Smooth muscle cell of the brain vasculature (primary cell): ENCODE data around the gene TBX4.
"Not testable (repeated sequence)": the region's sequence is repeated elsewhere in the genome, so short reads cannot be mapped to it uniquely, and the experiment has no call there.

Experiments used
- DNase-seq: peaks from one replicate; pipeline ENCODE4 v3.0.0-alpha.2; 2012; ENCODE audit warnings: low read depth, low spot score

TBX4 gene

DNA sequence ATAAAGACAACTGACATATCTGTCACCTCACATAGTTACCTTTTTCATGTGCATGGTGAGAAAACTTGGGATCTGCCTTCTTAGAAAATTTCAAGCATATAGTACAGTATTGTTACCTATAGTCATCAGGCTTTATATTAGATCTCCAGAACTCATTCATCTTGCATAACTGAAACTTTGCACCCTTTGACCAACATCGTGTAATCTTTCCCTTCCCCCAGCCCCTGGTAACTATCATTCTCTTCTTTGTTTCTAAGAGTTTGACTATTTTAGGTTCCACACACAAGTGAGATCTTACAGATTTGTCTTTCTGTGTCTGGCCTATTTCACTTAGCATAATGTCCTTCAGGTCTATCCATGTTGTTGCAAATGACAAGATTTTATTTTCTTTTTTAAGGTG, 22.9 kb upstream of the TBX4 start:
- no peak for DNase-seq

DNA sequence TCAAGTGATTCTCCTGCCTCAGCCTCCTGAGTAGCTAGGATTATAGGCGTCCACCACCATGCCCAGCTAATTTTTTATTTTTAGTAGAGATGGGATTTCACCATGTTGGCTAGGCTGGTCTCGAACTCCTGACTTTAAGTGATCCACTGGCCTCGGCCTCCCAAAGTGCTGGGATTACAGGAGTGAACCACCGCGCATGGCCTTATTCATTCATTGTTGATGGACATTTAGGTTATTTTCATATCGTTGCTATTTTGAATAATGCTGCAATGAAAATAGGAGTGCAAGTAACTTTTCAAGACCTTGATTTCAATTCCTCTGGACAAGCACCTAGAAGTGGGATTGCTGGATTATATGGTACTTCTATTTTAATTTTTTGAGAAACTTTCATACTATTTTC, 22.4 kb upstream of the TBX4 start:
- DNase-seq: not testable (repeated sequence)

DNA sequence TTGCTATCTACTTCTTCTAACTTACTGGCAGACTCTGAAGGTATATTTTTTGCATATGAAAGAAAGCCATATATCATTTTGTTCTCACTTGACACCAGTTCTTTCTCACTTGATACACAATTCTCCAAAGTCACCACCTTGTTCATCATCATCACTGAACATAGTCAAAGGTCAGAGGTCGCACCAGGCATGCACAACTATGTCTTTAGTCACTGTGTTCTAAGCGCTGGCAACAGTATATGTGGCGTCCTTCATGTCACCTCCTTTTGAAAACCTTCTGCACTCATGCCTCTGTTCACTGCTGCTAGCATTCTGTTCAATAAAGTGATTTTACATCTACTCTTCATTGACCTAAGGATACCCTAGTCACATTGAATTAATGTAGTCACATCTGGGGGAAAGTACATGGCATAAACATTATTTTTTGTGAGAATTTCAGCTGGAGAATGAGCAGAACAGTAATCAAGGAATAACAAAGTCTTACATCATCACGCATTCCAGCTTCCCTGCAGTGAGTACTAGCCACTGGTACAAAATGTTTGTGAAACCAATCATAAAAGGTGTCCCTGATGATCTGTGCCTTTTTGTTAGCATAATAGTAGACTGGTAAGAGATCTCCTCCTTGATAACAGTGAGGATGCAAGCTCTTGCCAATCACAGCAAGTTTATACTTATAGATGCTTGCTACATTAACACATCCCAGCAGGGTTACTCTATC, 20.5 kb upstream of the TBX4 start:
- no peak for DNase-seq

DNA sequence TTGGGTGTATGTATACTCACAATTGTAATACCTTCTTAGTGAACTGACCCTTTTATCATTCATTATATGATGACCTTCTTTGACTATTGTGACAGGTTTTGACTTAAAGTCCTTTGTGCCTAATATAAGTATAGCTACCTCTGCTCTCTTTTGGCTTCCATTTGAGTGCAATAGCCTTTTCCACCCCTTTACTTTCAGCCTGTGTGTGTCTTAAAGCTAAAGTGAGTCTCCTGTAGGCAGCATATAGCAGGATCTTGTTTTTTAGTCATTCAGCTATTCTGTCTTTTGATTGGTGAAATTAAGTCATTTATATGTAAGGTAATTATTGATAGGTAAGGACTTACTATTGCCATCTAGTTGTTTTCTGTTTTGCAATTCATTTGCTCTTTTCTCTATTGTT, 15.9 kb upstream of the TBX4 start:
- no peak for DNase-seq

DNA sequence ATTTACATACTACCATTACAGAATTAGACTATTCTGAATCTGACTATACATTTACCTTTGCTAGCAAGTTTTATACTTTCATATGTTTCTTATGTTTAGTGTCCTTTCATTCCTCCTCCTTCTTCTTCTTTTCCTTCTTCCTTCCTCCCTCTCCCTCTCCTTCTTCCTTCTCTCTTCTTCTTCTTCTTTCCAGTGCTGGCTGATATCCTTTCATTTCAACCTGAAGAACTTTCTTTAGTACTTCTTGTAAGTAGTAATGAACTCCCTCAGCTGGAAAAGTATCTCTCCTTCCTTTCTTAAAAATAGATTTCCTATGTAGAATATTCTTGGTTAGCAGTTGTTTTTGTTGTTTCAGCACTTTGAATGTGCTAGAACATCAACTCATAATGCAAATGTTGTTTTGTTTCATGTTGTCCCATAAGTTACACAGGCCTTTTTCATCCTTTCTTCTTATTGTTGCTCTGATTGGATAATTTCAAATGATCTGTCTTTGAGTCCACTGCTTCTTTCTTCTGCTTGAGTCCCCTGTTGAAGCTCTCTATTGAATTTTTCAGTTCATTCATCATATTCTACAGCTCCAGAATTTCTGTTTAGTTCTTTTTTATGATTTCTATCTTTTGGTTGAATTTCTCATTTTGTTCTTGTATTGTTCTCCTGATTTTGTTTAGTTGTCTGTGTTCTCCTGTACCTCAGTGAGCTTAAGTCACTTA, 15.1 kb upstream of the TBX4 start:
- DNase-seq: no peak

DNA sequence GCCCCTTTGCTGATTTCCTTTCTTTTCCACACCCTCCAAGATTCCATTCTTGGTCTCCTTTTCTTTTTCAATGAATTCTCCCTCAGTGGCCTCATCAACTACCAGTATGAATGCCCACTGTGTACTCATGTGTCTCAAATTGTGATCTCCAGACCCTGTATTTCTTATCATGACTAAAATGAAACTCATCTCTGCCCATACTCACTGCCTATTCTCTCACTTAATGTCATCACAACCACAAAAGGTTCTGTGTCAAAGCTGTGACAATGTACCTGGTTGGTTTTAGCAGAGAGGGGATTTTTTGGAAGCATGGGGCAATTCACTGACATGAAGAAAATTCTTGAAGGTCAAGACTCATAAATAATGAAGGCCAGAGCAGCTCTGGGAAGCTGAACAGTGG, 11.5 kb upstream of the TBX4 start:
- no peak for DNase-seq

DNA sequence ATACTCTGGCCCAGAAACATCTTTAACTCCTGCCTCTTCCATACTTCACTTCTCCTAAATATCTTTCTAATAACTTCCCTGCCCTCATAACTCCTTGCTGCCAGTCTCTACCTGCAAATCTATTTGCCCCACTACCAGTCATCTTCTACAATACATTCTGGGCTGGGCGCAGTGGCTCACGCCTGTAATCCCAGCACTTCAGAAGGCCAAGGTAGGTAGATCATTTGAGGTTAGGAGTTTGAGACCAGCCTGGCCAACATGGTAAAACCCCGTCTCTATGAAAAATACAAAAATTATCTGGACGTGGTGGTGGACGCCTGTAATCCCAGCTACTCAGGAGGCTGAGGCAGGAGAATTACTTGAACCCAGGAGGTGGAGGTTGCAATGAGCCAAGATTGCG, 10.7 kb upstream of the TBX4 start:
- not testable (repeated sequence) for DNase-seq

DNA sequence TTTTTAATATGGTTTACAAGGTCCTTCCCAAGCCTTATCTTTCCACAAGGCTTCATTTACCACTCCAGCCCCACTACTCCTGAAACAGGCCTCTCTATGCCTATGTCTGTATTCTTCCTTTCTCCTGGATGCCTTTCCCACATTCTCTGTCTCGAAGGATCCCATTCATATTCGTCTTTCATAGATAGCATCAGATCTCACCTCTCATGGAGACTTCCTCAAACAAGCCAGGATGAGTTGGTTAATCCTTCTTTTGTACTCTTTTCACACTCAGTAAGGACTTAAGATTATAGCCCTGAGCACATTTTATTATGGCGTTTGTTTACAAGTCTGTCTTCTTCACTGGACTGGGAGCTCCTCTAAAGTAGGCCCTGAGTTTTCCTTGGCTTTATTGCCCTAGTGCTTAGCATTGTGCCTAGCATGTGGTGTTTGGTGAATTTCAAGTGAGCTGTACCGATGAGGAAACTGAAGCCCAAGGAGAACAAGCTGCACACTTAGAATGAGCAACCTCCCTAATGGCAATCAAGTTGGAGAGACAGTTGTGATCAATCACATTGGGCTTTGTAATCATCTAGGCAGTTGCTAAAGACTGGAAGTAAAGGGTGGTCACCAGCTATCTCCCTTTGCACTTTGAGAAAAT, 10.0 kb upstream of the TBX4 start:
- no peak for DNase-seq

DNA sequence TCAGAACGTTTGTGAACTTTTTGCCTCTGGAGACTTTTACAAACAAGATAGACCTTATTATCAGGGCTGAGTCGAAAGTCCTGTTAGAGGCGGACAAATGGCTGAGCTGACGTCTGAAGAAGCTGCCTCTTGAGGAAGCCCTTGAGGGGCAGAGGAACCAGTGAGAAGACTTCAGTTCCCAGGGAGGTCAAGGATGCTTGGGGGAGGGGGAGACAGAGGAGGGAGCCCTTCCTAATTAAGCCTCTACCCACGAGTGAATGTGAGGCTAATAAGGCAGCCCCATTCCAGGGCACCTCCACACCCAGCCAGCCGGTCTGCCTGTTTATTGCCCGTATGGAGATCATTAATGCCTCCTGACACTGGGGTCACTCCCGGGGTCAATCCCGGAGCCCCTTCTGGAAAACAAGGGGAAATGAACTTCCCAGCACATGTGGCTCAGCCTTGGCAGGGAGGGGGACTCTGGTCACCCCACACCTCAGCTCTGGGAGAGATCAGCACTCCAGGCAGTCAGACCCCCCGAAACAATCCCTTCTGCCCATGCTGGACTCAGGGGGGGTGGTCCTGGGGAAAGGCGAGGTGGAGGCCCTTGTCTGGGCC, 9.2 kb upstream of the TBX4 start:
- DNase-seq: no peak

DNA sequence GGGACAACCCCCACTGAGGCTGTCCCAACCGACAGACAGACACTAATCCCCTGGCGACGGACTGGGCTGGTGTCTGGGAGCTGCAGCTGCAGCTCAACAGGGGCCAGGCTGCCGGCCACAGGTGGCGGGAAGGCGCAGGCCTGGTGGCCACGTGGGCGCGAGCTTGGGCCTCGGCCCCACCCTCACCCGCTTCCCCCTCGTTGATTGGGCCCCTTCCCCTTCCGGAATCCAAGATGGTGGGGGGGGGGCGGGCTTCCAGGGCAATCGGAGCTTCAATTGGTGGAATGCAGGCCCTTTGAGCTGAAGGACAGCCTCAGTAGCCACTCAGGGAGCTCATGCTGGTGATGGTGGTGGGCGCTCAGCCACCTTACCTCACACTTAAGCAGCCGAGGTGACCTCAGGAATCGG, 8.7 kb upstream of the TBX4 start:
- DNase-seq: no peak

DNA sequence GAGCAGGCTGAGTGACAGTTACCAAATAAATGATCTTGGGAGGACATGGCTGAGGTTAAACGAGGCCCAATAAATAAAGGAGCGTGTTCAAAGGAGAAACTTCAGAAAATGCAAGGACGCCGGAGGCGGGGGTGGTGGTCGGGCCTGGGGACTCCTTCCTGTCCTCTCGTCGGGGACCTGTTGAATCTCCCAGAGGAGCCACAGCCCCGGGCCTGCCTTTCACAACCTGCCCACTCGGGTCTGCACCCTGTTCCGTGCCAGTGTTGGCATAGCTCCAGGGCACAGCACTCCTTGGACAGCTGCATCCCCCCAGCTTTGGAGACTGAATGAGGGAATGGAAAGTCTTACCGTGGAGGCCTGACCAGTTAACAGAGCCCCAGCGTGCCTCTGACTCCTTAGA, 8.1 kb upstream of the TBX4 start:
- DNase-seq: no peak

DNA sequence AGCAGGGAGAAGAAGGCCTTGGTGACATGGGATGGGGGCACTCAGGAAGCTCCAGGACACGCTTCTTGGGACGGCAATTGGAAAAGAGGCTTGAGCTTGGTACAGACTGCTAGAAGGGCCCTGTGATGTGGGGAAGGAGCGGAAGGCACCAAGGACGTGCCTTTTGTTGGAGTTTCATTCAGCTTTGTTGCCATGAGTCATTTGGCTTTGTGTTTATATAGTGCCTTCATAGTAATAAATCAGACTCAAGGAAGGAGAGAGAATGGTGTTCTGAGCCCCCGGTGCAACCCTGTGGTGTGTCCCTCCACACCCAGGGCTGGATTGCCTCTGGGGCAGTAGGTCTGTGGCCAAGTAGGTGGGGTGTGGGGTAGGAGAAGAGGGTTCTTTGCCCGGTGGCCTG, 7.4 kb upstream of the TBX4 start:
- DNase-seq: no peak

DNA sequence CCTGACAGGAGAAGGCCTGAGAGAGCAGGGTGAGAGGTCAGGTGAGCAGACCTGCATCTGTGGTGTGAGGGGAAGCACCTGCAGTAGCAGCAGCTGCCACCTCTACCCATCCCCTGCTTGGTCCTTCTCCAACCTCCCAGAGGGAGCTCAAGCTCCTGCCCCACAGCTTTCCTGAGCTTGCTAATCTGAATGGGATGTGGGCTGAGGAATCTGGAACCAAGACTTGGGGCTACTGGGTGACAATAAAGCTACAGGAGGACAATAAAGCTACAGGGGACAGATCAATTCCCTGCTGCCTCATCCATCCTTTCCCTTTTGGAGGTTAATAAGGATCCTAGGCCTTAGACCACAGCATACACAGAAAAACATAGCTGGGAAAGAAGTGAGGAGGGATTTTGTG, 4.9 kb upstream of the TBX4 start:
- no peak for DNase-seq

DNA sequence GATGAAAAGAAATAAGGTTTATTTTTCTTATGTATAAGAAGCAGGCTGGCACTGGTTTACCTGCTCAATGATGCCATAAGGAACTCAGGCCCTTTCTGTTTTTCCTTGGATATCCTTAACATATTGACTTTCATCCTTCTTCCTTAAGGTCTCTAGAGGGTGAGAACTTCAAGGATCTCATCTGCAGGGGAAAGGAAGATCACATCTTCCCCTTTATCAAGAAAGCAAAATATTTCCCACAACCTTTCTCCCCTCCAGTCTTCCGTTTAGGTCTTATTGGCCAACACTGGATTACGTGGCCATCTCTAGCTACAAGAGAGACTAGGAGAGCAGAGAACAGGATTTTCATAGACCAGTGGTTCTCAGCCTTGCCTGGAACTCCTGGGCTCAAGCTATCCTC, 4.2 kb upstream of the TBX4 start:
- DNase-seq: no peak

DNA sequence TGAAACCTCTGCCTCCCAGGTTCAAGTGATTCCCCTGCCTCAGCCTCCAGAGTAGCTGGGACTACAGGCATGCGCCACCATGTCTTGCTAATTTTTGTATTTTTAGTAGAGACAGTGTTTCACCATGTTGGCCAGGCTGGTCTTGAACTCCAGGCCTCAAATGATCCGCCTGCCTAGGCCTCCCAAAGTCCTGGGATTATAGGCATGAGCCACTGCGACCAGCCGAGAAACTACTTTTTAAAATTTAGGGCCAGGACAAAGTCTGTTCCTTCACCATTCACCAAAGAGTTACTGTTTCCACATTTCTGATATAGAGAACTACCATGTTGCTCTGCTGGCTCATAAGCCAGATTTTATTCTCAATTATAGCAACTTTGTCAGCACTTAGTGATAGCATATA, 3.1 kb upstream of the TBX4 start:
- DNase-seq: not testable (repeated sequence)

DNA sequence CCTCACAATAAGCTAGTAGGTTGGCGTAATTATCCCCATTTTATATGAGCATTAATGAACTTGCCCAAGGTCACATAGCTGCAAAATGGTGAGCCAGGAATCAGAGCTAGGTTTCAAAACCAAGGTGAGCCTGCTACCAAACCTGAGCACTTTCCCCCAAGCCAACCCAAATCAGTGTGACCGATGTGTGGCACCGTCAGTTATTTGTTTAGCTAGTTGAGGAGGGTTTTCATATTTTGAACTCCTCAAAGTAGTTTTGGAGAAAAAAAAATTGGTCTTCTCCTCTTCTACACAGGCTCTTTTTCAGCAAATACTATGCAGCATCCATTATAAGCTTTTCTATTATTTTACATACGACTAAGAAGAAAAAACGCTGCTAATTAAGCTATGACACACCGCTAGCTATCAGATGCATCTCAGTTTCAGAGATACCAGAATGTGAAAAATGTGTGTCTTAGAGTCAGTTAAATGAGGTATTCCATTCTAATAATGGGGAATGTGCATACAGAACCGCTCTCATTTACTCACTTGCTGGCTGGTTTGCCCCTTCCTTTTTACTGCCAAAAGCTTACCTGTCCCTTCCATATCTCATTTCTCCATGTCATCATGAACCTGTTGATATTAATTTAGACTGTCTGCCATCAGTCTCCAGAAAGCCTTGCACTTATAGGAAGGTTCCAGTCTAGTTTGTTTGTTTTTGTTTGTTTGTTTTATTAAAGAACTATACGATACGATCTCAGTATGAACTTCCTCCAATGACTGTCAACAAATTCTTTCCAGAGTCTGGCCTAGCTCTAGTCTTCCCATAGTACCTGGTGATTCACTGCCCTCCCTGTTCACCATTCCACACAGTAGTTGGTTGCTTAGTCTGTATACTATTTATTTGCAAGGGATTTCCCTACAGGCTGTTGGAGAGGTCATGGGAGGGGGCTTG, 2.2 kb upstream of the TBX4 start:
- no peak for DNase-seq

DNA sequence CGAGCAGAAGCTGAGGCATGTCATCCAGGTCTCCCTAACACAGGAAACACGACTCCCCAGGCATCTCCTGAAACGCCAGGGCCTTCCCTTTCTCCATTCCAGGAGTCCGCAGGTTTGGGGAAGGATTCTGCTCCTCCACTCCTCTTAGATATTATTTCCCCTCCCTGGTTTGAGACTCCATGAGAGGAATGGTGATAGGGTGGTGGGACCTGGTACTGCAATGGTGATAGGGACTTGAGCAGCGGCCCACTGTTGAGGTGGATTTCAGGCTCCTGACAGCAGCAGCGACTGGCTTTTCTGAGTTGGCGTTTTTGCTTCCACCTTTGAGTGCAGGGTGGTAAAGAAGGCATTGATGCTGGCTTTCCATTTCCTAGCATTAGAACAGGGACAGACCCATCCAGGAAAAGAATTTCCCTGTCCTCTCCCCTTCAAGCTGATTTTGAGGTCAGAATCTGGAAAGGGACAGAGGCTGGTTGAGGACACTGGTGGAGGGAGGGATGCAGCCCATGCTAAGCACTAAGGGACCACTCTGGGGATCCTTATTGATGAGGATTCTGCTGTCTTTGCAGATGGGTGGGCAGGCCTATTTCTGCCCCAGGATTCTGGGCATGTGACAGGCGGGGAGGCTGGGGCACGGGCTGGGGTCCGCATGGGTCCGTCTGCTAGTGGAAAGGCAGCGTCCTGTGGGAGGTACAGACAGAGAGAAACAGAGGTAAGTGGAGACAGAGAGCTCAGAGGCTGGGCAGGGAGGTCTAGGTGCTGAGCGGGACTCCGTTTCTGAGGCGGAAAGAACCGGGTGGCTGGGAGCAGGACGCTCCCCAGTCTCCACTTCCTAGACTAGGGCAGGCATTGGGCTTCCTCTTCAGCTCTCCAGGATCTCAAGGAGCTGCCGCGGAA, 1.3 kb upstream of the TBX4 start:
- no peak for DNase-seq

DNA sequence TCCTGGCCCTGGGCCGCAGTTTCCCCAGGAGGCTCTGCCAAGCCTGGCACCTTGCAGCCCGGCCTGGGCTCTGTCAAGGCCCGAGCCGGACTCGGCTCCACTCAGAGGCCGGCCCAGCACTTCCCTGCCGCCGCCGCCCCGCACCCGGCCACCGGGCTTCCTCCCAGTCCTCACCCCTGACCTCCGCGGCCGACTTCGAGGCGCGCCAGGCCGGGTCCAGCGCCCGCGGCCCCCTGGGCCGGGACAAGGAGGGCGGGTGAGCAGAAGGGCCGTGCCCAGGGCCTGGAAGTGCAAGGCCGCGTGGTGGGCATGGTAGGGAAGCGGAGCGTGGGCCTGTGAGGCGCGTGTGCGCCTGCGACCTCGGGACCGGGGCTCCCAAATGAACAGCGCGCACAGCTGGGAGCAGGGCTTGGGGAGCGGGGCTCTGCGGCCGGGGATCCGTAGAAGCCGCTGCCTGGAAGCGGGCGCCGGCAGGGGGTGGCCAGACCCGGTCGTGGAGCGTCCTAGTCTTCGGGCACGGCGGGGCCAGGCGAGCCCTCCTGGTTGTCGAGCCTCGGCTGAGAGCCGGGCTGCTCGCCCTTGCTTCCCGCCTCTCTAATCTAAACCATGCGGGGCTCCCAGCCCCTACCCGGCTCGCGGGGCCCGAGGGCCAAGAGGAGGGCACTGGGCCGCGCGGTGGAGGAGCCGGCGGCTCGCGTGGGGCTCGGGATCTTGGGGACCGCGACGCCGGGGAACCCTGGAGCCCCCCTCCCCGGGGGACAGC, 503 bp upstream of the TBX4 start:
- no peak for DNase-seq

DNA sequence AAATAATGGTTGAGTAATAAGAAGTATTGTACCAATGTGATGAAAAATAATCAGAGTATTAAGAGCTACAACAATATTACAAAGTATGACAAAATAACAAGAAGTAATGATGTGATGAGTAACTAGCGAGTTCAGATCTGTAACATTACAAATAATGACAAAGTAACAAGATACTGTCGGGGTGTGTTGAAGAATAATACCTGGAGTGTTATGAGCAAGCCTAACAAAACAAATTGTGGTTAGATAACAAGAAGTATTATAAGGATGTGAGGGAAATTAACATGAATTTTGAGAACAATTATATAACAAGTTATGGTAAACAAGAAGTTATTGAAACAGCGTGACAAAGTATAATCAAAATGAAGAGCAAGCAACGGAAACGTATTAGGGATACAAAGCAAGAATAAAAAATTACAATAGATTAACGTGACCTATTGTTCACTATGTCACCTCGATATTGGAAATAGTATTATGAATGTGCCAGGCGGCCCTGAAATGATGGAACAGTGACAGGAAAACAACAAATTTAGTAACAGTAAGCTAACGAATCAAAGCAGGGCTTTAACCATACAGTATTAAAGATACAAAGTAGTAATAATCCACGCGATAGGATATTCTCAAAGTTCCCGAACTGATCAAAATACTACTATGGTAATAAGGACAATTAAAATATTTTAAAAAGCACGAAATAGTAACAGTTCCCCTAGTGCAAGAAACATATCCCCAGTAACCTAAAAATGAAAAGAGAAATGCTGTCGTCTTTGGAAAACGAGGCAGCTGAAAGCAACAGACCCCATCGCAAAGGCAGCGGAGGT, 1.6 kb downstream of the TBX4 start:
- DNase-seq: no peak
